Femur (tissue), 1 donor: ENCODE measurements around the gene PLA2R1.

Source experiments
- DNase-seq: peaks from one replicate; pipeline ENCODE4 v3.0.0-alpha.2; 2017

Gene PLA2R1

GRCh38 chr2:160028431-160029269, 33.8 kb downstream of the PLA2R1 start:
- no peak for DNase-seq

GRCh38 chr2:160022162-160022561, 40.3 kb downstream of the PLA2R1 start:
- no peak for DNase-seq

- DNase-seq, result no peak
Observed at GRCh38 chr2:160019374-160020090, 42.9 kb downstream of the PLA2R1 start.

GRCh38 chr2:160015746-160016145, 46.7 kb downstream of the PLA2R1 start:
- no peak for DNase-seq

GRCh38 chr2:160014227-160014626, 48.2 kb downstream of the PLA2R1 start:
- no peak for DNase-seq

- DNase-seq, result no peak
Observed at GRCh38 chr2:160010361-160011145, 51.9 kb downstream of the PLA2R1 start.

GRCh38 chr2:160007111-160007510, 55.3 kb downstream of the PLA2R1 start:
- no peak for DNase-seq

GRCh38 chr2:160006475-160006874, 55.9 kb downstream of the PLA2R1 start:
- DNase-seq, result no peak

- no peak for DNase-seq
Observed at GRCh38 chr2:160005908-160006307, 56.5 kb downstream of the PLA2R1 start.

GRCh38 chr2:160005476-160005875, 56.9 kb downstream of the PLA2R1 start:
- DNase-seq, result no peak

GRCh38 chr2:159998961-159999360, 63.5 kb downstream of the PLA2R1 start:
- DNase-seq, result no peak

- no peak for DNase-seq
Observed at GRCh38 chr2:159998243-159998642, 64.2 kb downstream of the PLA2R1 start.

- no peak for DNase-seq
Observed at GRCh38 chr2:159996792-159997546, 65.4 kb downstream of the PLA2R1 start.

- no peak for DNase-seq
Observed at GRCh38 chr2:159995038-159995437, 67.4 kb downstream of the PLA2R1 start.

- DNase-seq, result no peak
Observed at GRCh38 chr2:159989249-159989648, 73.2 kb downstream of the PLA2R1 start.

GRCh38 chr2:159988412-159988970, 73.9 kb downstream of the PLA2R1 start:
- DNase-seq, result no peak

GRCh38 chr2:159987181-159987580, 75.2 kb downstream of the PLA2R1 start:
- DNase-seq, result no peak

GRCh38 chr2:159985656-159986055, 76.8 kb downstream of the PLA2R1 start:
- no peak for DNase-seq

- no peak for DNase-seq
Observed at GRCh38 chr2:159984034-159984433, 78.4 kb downstream of the PLA2R1 start.

GRCh38 chr2:159982842-159983785, 79.3 kb downstream of the PLA2R1 start:
- no peak for DNase-seq

- DNase-seq, result no peak
Observed at GRCh38 chr2:159982270-159982669, 80.1 kb downstream of the PLA2R1 start.
